ENCODE data around the gene SCN5A.

DNA sequence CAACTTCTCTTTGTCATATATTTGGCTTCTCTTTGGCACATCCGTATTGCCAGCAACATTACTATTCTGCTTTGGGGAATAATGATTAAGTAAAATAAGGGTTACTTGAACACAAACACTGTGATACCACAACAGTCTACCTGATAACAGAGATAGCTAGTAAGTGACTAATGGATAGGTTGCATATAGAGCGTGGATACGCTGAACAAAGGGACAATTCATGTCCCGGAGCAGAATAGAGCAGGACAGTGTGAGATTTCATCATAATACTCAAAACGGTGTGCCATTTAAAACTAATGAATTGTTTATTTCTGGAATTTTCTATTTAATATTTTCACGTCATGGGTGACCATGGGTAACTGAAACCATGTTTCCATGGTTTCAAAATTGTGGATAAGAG, 54.1 kb downstream of the SCN5A start:
- TF ChIP-seq, protein P1, sequence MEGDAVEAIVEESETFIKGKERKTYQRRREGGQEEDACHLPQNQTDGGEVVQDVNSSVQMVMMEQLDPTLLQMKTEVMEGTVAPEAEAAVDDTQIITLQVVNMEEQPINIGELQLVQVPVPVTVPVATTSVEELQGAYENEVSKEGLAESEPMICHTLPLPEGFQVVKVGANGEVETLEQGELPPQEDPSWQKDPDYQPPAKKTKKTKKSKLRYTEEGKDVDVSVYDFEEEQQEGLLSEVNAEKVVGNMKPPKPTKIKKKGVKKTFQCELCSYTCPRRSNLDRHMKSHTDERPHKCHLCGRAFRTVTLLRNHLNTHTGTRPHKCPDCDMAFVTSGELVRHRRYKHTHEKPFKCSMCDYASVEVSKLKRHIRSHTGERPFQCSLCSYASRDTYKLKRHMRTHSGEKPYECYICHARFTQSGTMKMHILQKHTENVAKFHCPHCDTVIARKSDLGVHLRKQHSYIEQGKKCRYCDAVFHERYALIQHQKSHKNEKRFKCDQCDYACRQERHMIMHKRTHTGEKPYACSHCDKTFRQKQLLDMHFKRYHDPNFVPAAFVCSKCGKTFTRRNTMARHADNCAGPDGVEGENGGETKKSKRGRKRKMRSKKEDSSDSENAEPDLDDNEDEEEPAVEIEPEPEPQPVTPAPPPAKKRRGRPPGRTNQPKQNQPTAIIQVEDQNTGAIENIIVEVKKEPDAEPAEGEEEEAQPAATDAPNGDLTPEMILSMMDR (IDR thresholded peaks at IDR 0.05) = no peak
- TF ChIP-seq EZH2 (IDR thresholded peaks at IDR 0.05; ENCODE audit: borderline replicate concordance, insufficient read depth, low read depth, low read length, poor library complexity, severe bottlenecking) = no peak
